SK-N-SH (cell line): ENCODE measurements around the gene BCL11A. TPM values are rescaled to one million over a fixed set of nuclear protein-coding genes. Genes with fewer than 3 reads are reported as not detected.
A peak's percentile ranks its signal among the peaks of the same experiment; 100 is the strongest.

Experiments
- CTCF ChIA-PET: fragments of 300-600, 350-600 bp; formaldehyde crosslinking; extraction: SDS; loops from one replicate; lab custom pipeline; 2021; lab: Yijun Ruan, JAX
- POLR2A ChIA-PET: fragments of 350-600 bp; sonication (Branson Sonifier 250); formaldehyde crosslinking; extraction: SDS; loops from one replicate; lab custom pipeline; 2020; ENCODE audit warnings: antibody characterized with exemption, inconsistent platforms; lab: Yijun Ruan, JAX
- DNase-seq: peaks from one replicate; pipeline ENCODE4 v3.0.0; 2012
- H2AFZ ChIP-seq: fragments of 200-600 bp; sonication (generic); 2 replicates; pipeline ENCODE4 v1.8.1; 2016; ENCODE audit warnings: antibody characterized with exemption, mild to moderate bottlenecking, low read depth
- H3F3A ChIP-seq: fragments of 200-600 bp; sonication (generic); replicated peaks from 2 replicates; pipeline ENCODE3; 2016; ENCODE audit warnings: antibody characterized with exemption, mild to moderate bottlenecking; ENCODE audit not compliant: insufficient read depth
- H3K27ac ChIP-seq, 2 experiments: fragments of 200-500 bp in 1 of 2; fragments of 200-600 bp in 1 of 2; sonication (Bioruptor generic) in 1 of 2; sonication (generic), shearing (Covaris generic) in 1 of 2; 2 replicates each; pipeline versions ENCODE4 v1.5.1 to v1.6.1; 2014 to 2016; ENCODE audit warnings: low read depth in 2 of 2, inconsistent platforms in 1 of 2, low read length in 1 of 2, mild to moderate bottlenecking in 1 of 2, mixed read lengths in 1 of 2
- H3K27me3 ChIP-seq: fragments of 200-600 bp; sonication (generic), shearing (Covaris generic); 2 replicates; pipeline ENCODE4 v1.6.1; 2016; ENCODE audit warnings: mixed run types; ENCODE audit not compliant: insufficient read depth
- H3K36me3 ChIP-seq, 2 experiments: fragments of 200-500 bp in 1 of 2; fragments of 200-600 bp in 1 of 2; sonication (Bioruptor generic) in 1 of 2; sonication (generic) in 1 of 2; replicated peaks in 1 of 2; 2 replicates each; pipeline versions ENCODE3 to v1.5.1; 2014 to 2016; ENCODE audit warnings: low read length in 1 of 2, mild to moderate bottlenecking in 1 of 2; ENCODE audit not compliant: insufficient read depth in 2 of 2, control insufficient read depth in 1 of 2
- H3K4me1 ChIP-seq, 2 experiments: fragments of 200-500 bp in 1 of 2; fragments of 200-600 bp in 1 of 2; sonication (Bioruptor generic) in 1 of 2; sonication (generic), shearing (Covaris generic) in 1 of 2; 2 replicates each; pipeline versions ENCODE4 v1.5.1 to v1.6.1; 2014 to 2016; ENCODE audit warnings: low read depth in 1 of 2, low read length in 1 of 2, mixed run types in 1 of 2; ENCODE audit not compliant: insufficient read depth in 2 of 2, control insufficient read depth in 1 of 2
- H3K4me2 ChIP-seq: fragments of 200-600 bp; sonication (generic), shearing (Covaris generic); 2 replicates; pipeline ENCODE4 v1.6.1; 2017; ENCODE audit warnings: mixed run types
- H3K4me3 ChIP-seq, 2 experiments: fragments of 200-500 bp in 1 of 2; fragments of 200-600 bp in 1 of 2; sonication (Bioruptor generic) in 1 of 2; sonication (generic), shearing (Covaris generic) in 1 of 2; 2 replicates each; pipeline versions ENCODE4 v1.5.1 to v1.8.1; 2014 to 2016; ENCODE audit warnings: low read depth in 2 of 2, inconsistent platforms in 1 of 2, low read length in 1 of 2, mild to moderate bottlenecking in 1 of 2, mixed read lengths in 1 of 2, moderate library complexity in 1 of 2
- H3K79me2 ChIP-seq: fragments of 200-600 bp; sonication (generic); 2 replicates; pipeline ENCODE4 v1.8.1; 2017; ENCODE audit warnings: mild to moderate bottlenecking; ENCODE audit not compliant: insufficient read depth
- H3K9ac ChIP-seq: fragments of 200-600 bp; sonication (generic); 2 replicates; pipeline ENCODE4 v1.6.1; 2017; ENCODE audit warnings: mixed run types
- H3K9me2 ChIP-seq: fragments of 200-600 bp; sonication (generic); 2 replicates; pipeline ENCODE4 v1.6.1; 2017; ENCODE audit warnings: mixed run types
- H3K9me3 ChIP-seq: fragments of 200-600 bp; sonication (generic); 2 replicates; pipeline ENCODE4 v1.6.1; 2017; ENCODE audit warnings: mixed run types, mild to moderate bottlenecking, moderate library complexity
- H4K20me1 ChIP-seq: fragments of 200-600 bp; sonication (generic); 2 replicates; pipeline ENCODE4 v1.6.1; 2017; ENCODE audit warnings: mild to moderate bottlenecking, mixed run types; ENCODE audit not compliant: insufficient read depth
- CHD2 ChIP-seq: fragments of 150-350 bp; IDR thresholded peaks from 2 replicates; pipeline ENCODE4 v1.6.1; 2018; ENCODE audit warnings: low read length; ENCODE audit not compliant: partially characterized antibody
- ELF1 ChIP-seq: IDR thresholded peaks from 2 replicates; pipeline ENCODE4 v1.4.0; 2012
- EZH2phosphoT487 ChIP-seq: fragments of 200-600 bp; sonication (generic); IDR thresholded peaks from 2 replicates; pipeline ENCODE4 v1.6.1; 2017; ENCODE audit warnings: low read depth, mixed run types, mild to moderate bottlenecking, antibody characterized with exemption, moderate library complexity, borderline replicate concordance
- FOXM1 ChIP-seq: IDR thresholded peaks from 2 replicates; pipeline ENCODE4 v1.4.0; 2012; ENCODE audit warnings: low read depth, mild to moderate bottlenecking
- IRF3 ChIP-seq: fragments of 150-350 bp; IDR thresholded peaks from 2 replicates; pipeline ENCODE4 v1.6.1; 2016; ENCODE audit warnings: mild to moderate bottlenecking, low read depth, low read length
- MAX ChIP-seq: IDR thresholded peaks from 2 replicates; pipeline ENCODE4 v1.4.0; 2012; ENCODE audit warnings: low read depth
- MXI1 ChIP-seq: IDR thresholded peaks from 2 replicates; pipeline ENCODE4 v1.6.1; 2012; ENCODE audit warnings: mild to moderate bottlenecking, low read depth, low read length, improper control_type of control experiment
- NRF1 ChIP-seq: IDR thresholded peaks from 2 replicates; pipeline ENCODE4 v1.6.1; 2012; ENCODE audit warnings: low read depth, mild to moderate bottlenecking, low read length
- RCOR1 ChIP-seq: fragments of 150-350 bp; IDR thresholded peaks from 2 replicates; pipeline ENCODE4 v1.6.1; 2017; ENCODE audit warnings: antibody characterized with exemption, low read length
- RFX5 ChIP-seq: IDR thresholded peaks from 2 replicates; pipeline ENCODE4 v1.6.1; 2012; ENCODE audit warnings: mild to moderate bottlenecking, improper control_type of control experiment, low read length
- RXRA ChIP-seq: IDR thresholded peaks from 2 replicates; pipeline ENCODE4 v1.4.0; 2012; ENCODE audit warnings: low read depth, mild to moderate bottlenecking, borderline replicate concordance
- SMC3 ChIP-seq: IDR thresholded peaks from 2 replicates; pipeline ENCODE4 v1.6.1; 2012; ENCODE audit warnings: low read depth, low read length, improper control_type of control experiment
- TAF1 ChIP-seq: IDR thresholded peaks from 2 replicates; pipeline ENCODE4 v1.6.1; 2012; ENCODE audit warnings: low read depth, mild to moderate bottlenecking, low read length, moderate library complexity, borderline replicate concordance
- TCF12 ChIP-seq: IDR thresholded peaks from 2 replicates; pipeline ENCODE4 v1.4.0; 2012
- TEAD4 ChIP-seq: IDR thresholded peaks from 2 replicates; pipeline ENCODE4 v1.4.0; 2012; ENCODE audit warnings: mild to moderate bottlenecking, borderline replicate concordance; ENCODE audit not compliant: insufficient read depth
- USF1 ChIP-seq: IDR thresholded peaks from 2 replicates; pipeline ENCODE4 v1.4.0; 2012; ENCODE audit warnings: low read depth, borderline replicate concordance
- WGBS: methylation state at CpG from one replicate; pipeline ENCODE4 v1.1.6; 2017; ENCODE audit warnings: low lambda C conversion rate; 5-methylcytosine and 5-hydroxymethylcytosine counted together
- polyA plus RNA-seq, 3 experiments: library from polyadenylated mRNA; depleted of rRNA; stranded (reverse); fragments of >200 nt; gene quantifications; 2 replicates each; pipeline ENCODE4 v1.2.3, GENCODE V29; 2012

BCL11A gene
- polyA plus RNA-seq, 1 of the 3 experiments (the other 2 are of a cell fraction), result 1.9 TPM

- Histone ChIP-seq H3K27ac (no peak overlapping the region), H3K4me2 (no peak overlapping the region), H3K4me1 (no peaks in the 10 kb centered on the region), H3K79me2 (no peaks in the 10 kb centered on the region), H3K4me3 (no peak overlapping the region), H3K27me3 (no peaks in the 10 kb centered on the region), H3K9me2 (no peaks in the 10 kb centered on the region), H4K20me1 (no peaks in the 10 kb centered on the region), H3K9ac (no peak overlapping the region), H3K36me3 (peaks cover 0 to 6% of the 10 kb centered on the region in 2 experiments), H3K9me3 (no peaks in the 10 kb centered on the region), H2AFZ (no peak overlapping the region), H3F3A (peaks cover 4% of the 10 kb centered on the region)
- no peak for TF ChIP-seq TEAD4
- no peak for TF ChIP-seq TAF1
- no peak for TF ChIP-seq RFX5
- no peak for TF ChIP-seq IRF3
- no peak for TF ChIP-seq RCOR1
- no peak for TF ChIP-seq TCF12
- no peak for TF ChIP-seq FOXM1
- no peak for TF ChIP-seq RXRA
- no peak for TF ChIP-seq NRF1
- TF ChIP-seq CHD2, result no peak
- TF ChIP-seq MAX, result no peak
- no peak for TF ChIP-seq SMC3
- TF ChIP-seq USF1, result no peak
- TF ChIP-seq EZH2phosphoT487, result no peak
- ChIA-PET POLR2A (no interaction called here), CTCF (no interaction called here)
- WGBS, result 84% methylated on average over 9 of the region's 9 CpGs
- no peak for DNase-seq
Measured at GRCh38 chr2:60453872-60454271, 99.6 kb downstream of the BCL11A start.

- ChIA-PET POLR2A (no interaction called here), CTCF (no interaction called here)
- H3K79me2 ChIP-seq, result no peaks in the 10 kb centered on the region
- H3K4me1 ChIP-seq, result no peaks in the 10 kb centered on the region
- H4K20me1 ChIP-seq, result no peaks in the 10 kb centered on the region
- no peaks in the 10 kb centered on the region for H3K27me3 ChIP-seq
- H3K9ac ChIP-seq, result no peak overlapping the region
- TF ChIP-seq MXI1 (no peak), FOXM1 (no peak), ELF1 (no peak)
- 90% methylated on average over 12 of the region's 16 CpGs for WGBS
- no peaks in the 10 kb centered on the region for H3K9me3 ChIP-seq
- H2AFZ ChIP-seq, result no peak overlapping the region
- H3K27ac ChIP-seq, result no peak overlapping the region
- H3K36me3 ChIP-seq, result peaks cover 0 to 6% of the 10 kb centered on the region in 2 experiments
- H3K4me3 ChIP-seq, result no peak overlapping the region
- no peak overlapping the region for H3K4me2 ChIP-seq
- H3K9me2 ChIP-seq, result no peaks in the 10 kb centered on the region
- peak; percentile 32 for DNase-seq
- H3F3A ChIP-seq, result peaks cover 4% of the 10 kb centered on the region
Measured at GRCh38 chr2:60453301-60453700, 100.2 kb downstream of the BCL11A start.
